Transverse colon (tissue), 4 donors: ENCODE data around the gene GNAQ.

ENCODE experiments used
- POLR2A ChIP-seq: fragments of 450-650 bp; IDR thresholded peaks from one replicate; pipeline ENCODE4 v1.6.1; 2016; ENCODE audit warnings: antibody characterized with exemption, mild to moderate bottlenecking, moderate library complexity
- POLR2AphosphoS5 ChIP-seq, 3 donors: sonication (generic); formaldehyde crosslinking; IDR thresholded peaks; one replicate each; pipeline ENCODE4 v1.6.1; 2016; ENCODE audit warnings: antibody characterized with exemption in 3 of 3
- TF ChIP-seq, protein P1 (sequence below), 5 experiments: fragments of 200-600 bp in 3 of 5; fragments of 450-650 bp in 2 of 5; sonication (generic) in 3 of 5; IDR thresholded peaks; 1 replicate in 2 of 5; 2 replicates in 3 of 5; pipeline ENCODE4 v1.5.1; 2016 to 2017; ENCODE audit warnings: antibody characterized with exemption in 5 of 5, inconsistent platforms in 3 of 5, mild to moderate bottlenecking in 2 of 5, moderate library complexity in 1 of 5

DNA sequence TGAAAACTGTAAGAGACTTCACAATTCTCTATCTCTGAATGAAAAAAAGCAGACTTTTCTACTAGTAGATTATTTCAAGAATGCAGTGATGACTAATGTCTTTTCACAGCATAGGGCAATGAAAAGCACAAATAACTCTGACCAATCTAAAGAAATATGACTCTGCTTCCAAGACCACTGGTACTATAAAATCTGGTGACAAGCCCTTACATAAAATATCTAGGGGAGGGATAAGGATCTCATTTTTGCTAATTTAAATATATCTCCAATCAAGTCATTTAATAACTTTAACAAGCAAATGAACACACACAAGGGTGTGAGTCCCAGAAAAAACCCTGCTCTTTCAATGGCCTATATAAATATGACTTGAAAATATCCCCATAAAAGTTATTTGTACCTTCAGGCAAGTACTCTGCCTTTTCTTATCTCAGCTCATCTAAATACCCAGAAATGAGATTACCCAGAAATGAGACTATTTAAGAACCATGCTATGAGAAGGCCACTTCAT, 105.2 kb downstream of the GNAQ start:
- TF ChIP-seq POLR2A: no peak
- TF ChIP-seq, protein P1, sequence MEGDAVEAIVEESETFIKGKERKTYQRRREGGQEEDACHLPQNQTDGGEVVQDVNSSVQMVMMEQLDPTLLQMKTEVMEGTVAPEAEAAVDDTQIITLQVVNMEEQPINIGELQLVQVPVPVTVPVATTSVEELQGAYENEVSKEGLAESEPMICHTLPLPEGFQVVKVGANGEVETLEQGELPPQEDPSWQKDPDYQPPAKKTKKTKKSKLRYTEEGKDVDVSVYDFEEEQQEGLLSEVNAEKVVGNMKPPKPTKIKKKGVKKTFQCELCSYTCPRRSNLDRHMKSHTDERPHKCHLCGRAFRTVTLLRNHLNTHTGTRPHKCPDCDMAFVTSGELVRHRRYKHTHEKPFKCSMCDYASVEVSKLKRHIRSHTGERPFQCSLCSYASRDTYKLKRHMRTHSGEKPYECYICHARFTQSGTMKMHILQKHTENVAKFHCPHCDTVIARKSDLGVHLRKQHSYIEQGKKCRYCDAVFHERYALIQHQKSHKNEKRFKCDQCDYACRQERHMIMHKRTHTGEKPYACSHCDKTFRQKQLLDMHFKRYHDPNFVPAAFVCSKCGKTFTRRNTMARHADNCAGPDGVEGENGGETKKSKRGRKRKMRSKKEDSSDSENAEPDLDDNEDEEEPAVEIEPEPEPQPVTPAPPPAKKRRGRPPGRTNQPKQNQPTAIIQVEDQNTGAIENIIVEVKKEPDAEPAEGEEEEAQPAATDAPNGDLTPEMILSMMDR (IDR thresholded peaks at IDR 0.05): no peak
- TF ChIP-seq POLR2AphosphoS5 (IDR thresholded peaks at IDR 0.05): no peak
